Natural killer cell (primary cell): Measurements from ENCODE around the gene VCAN. TPM values are rescaled to one million over a fixed set of nuclear protein-coding genes. Genes with fewer than 3 reads are reported as not detected.

Experiments
- ATAC-seq, 3 donors: fragments of 150-1000 bp in 2 of 3; fragments of 200-7000 bp in 1 of 3; cut with Tn5 transposase; 1 replicate in 1 of 3; 2 replicates in 2 of 3; pipeline ENCODE4 v1.10.0; 2021; ENCODE audit warnings: mild to moderate bottlenecking in 2 of 3, moderate library complexity in 2 of 3
- DNase-seq, 2 donors: peaks; one replicate each; pipeline versions ENCODE4 v3.0.0 to v3.0.0-alpha.2; 2013 to 2021; ENCODE audit warnings: mixed read lengths in 1 of 2
- H3K27ac ChIP-seq: one replicate; pipeline ENCODE4 v1.5.1; 2013; ENCODE audit warnings: mild to moderate bottlenecking, low read length
- H3K27me3 ChIP-seq: one replicate; pipeline ENCODE4 v1.6.1; 2013; ENCODE audit warnings: low read length; ENCODE audit not compliant: control insufficient read depth, insufficient read depth
- H3K36me3 ChIP-seq: one replicate; pipeline ENCODE4 v1.6.1; 2013; ENCODE audit warnings: low read length; ENCODE audit not compliant: control insufficient read depth, insufficient read depth
- H3K4me1 ChIP-seq: one replicate; pipeline ENCODE4 v1.6.1; 2013; ENCODE audit warnings: low read length; ENCODE audit not compliant: control insufficient read depth, insufficient read depth
- H3K4me3 ChIP-seq: one replicate; pipeline ENCODE4 v1.5.1; 2013; ENCODE audit warnings: low read length
- H3K9me3 ChIP-seq: one replicate; pipeline ENCODE4 v1.6.1; 2013; ENCODE audit warnings: low read length; ENCODE audit not compliant: control insufficient read depth, insufficient read depth
- H3K27ac Mint-ChIP-seq, 2 donors: one replicate each; pipeline ENCODE4 v1.8.0; 2022; ENCODE audit warnings: mild to moderate bottlenecking in 2 of 2, mixed read lengths in 2 of 2, moderate library complexity in 1 of 2
- H3K27me3 Mint-ChIP-seq, 2 donors: one replicate each; pipeline ENCODE4 v1.8.0; 2022; ENCODE audit warnings: low read depth in 2 of 2, mixed read lengths in 2 of 2
- H3K36me3 Mint-ChIP-seq: one replicate; pipeline ENCODE4 v1.8.0; 2022; ENCODE audit warnings: mixed read lengths
- H3K4me1 Mint-ChIP-seq, 2 donors: one replicate each; pipeline ENCODE4 v1.8.0; 2022; ENCODE audit warnings: mixed read lengths in 2 of 2
- H3K4me3 Mint-ChIP-seq: one replicate; pipeline ENCODE4 v1.8.0; 2022; ENCODE audit warnings: mild to moderate bottlenecking, moderate library complexity, mixed read lengths
- H3K9me3 Mint-ChIP-seq, 2 donors: one replicate each; pipeline ENCODE4 v1.8.0; 2022; ENCODE audit warnings: mixed read lengths in 2 of 2
- CTCF ChIP-seq: fragments of 200-600 bp; IDR thresholded peaks from one replicate; pipeline ENCODE4 v1.8.0; 2022; ENCODE audit warnings: antibody characterized with exemption
- WGBS: methylation state at CpG from one replicate; pipeline ENCODE4 v1.1.7; 2013; ENCODE audit warnings: missing lambda C conversion rate; ENCODE audit not compliant: insufficient coverage; 5-methylcytosine and 5-hydroxymethylcytosine counted together
- intact Hi-C: fragments of 100-400 bp; cut with micrococcal nuclease; formaldehyde crosslinking; loops from one replicate; pipeline ENCODE4 v1.14.2; 2022
- total RNA-seq, 4 donors: library from RNA; stranded (reverse); fragments of 120-200 nt in 1 of 4; gene quantifications; one replicate each; pipeline versions ENCODE4 v1.2.3 to v1.2.4, GENCODE V29; 2013 to 2022

Gene VCAN
- total RNA-seq, 3 donors from 2014 or later (not counting 1 experiment from before 2014, with no cell fraction given) = 2.3 to 60.1 (median 28.4) TPM

- Histone ChIP-seq H3K27ac (no peak overlapping the region), H3K9me3 (no peaks in the 10 kb centered on the region), H3K27me3 (peaks cover 51% of the 10 kb centered on the region), H3K4me3 (peak overlapping the region; percentile 2), H3K4me1 (peaks cover 31% of the 10 kb centered on the region), H3K36me3 (no peaks in the 10 kb centered on the region)
- Mint-ChIP-seq H3K9me3 (no peaks in the 10 kb centered on the region), H3K36me3 (no peaks in the 10 kb centered on the region), H3K27me3 (peaks cover 43 to 63% of the 10 kb centered on the region in 2 donors), H3K4me3 (peak overlapping the region; percentile 81), H3K4me1 (peaks cover 25 to 30% of the 10 kb centered on the region in 2 donors), H3K27ac (peak overlapping the region in 1 of 2 donors; percentile 57)
- intact Hi-C loops = no loop called here
- TF ChIP-seq CTCF = no peak
- ATAC-seq (peak in 2 of 3 donors; percentile 63 to 82), DNase-seq (peak in 1 of 2 donors; percentile 26)
- under 1% methylated on average over 45 of the region's 46 CpGs for WGBS
Observed at GRCh38 chr5:83474161-83474796, 2.7 kb downstream of the VCAN start.

GRCh38 chr5:83474991-83475390 is 3.4 kb downstream of the VCAN start:
- peaks cover 31% of the 10 kb centered on the region for H3K4me1 ChIP-seq
- Mint-ChIP-seq H3K27ac (no peak overlapping the region), H3K9me3 (no peaks in the 10 kb centered on the region), H3K27me3 (peaks cover 47 to 62% of the 10 kb centered on the region in 2 donors), H3K36me3 (no peaks in the 10 kb centered on the region), H3K4me3 (peak overlapping the region; percentile 37), H3K4me1 (peaks cover 25 to 30% of the 10 kb centered on the region in 2 donors)
- WGBS = 20% methylated on average over 8 of the region's 8 CpGs
- peaks cover 51% of the 10 kb centered on the region for H3K27me3 ChIP-seq
- no peak for DNase-seq
- no peak for ATAC-seq
- no peaks in the 10 kb centered on the region for H3K36me3 ChIP-seq
- intact Hi-C loops = no loop called here
- no peak for TF ChIP-seq CTCF
- no peak overlapping the region for H3K27ac ChIP-seq
- no peak overlapping the region for H3K4me3 ChIP-seq
- no peaks in the 10 kb centered on the region for H3K9me3 ChIP-seq

GRCh38 chr5:83475391-83475863 is 3.9 kb downstream of the VCAN start:
- Mint-ChIP-seq H3K4me1 (peaks cover 25 to 30% of the 10 kb centered on the region in 2 donors), H3K27ac (no peak overlapping the region), H3K9me3 (no peaks in the 10 kb centered on the region), H3K27me3 (peaks cover 47 to 58% of the 10 kb centered on the region in 2 donors), H3K36me3 (no peaks in the 10 kb centered on the region), H3K4me3 (peak overlapping the region; percentile 13)
- DNase-seq = no peak
- H3K4me3 ChIP-seq = no peak overlapping the region
- H3K36me3 ChIP-seq = no peaks in the 10 kb centered on the region
- ATAC-seq = no peak
- H3K27me3 ChIP-seq = peaks cover 47% of the 10 kb centered on the region
- no peak overlapping the region for H3K27ac ChIP-seq
- intact Hi-C loops = no loop called here
- no peaks in the 10 kb centered on the region for H3K9me3 ChIP-seq
- H3K4me1 ChIP-seq = peaks cover 31% of the 10 kb centered on the region
- WGBS = 37% methylated on average over 2 of the region's 5 CpGs
- TF ChIP-seq CTCF = no peak
